Common myeloid progenitor, CD34-positive (primary cell): ENCODE results near the gene EPHB4.

Source experiments
- CTCF ChIA-PET: fragments of 350-600 bp; sonication (Branson Sonifier 250); formaldehyde crosslinking; loops from one replicate; lab custom pipeline; 2021; ENCODE audit warnings: antibody characterized with exemption; lab: Charles Lee
- POLR2A ChIA-PET: fragments of 350-600 bp; sonication (Branson Sonifier 250); formaldehyde crosslinking; loops from one replicate; lab custom pipeline; 2021; ENCODE audit warnings: antibody characterized with exemption; lab: Charles Lee
- DNase-seq, 3 donors: peaks; one replicate each; pipeline versions ENCODE4 v3.0.0 to v3.0.0-alpha.2; 2013
- H3K27ac ChIP-seq, 2 experiments: 1 replicate in 1 of 2; 2 replicates in 1 of 2; pipeline ENCODE4 v1.7.0; 2013; ENCODE audit warnings: inconsistent platforms in 2 of 2, low read length in 2 of 2, mild to moderate bottlenecking in 2 of 2, low read depth in 1 of 2, moderate library complexity in 1 of 2; ENCODE audit not compliant: severe bottlenecking in 2 of 2, insufficient read depth in 1 of 2, poor library complexity in 1 of 2
- H3K27me3 ChIP-seq, 5 experiments: replicated peaks in 2 of 5; 1 replicate in 3 of 5; 2 replicates in 2 of 5; pipeline versions ENCODE4 v1.6.1 to v1.7.0; 2013; ENCODE audit warnings: low read length in 4 of 5, mild to moderate bottlenecking in 2 of 5, moderate library complexity in 2 of 5, inconsistent platforms in 1 of 5; ENCODE audit not compliant: insufficient read depth in 5 of 5, control insufficient read depth in 4 of 5
- H3K36me3 ChIP-seq, 4 experiments: 1 replicate in 2 of 4; 2 replicates in 2 of 4; pipeline versions ENCODE4 v1.6.1 to v1.7.0; 2013; ENCODE audit warnings: low read length in 3 of 4, control low read depth in 1 of 4, mild to moderate bottlenecking in 1 of 4; ENCODE audit not compliant: control insufficient read depth in 4 of 4, insufficient read depth in 4 of 4
- H3K4me1 ChIP-seq, 4 experiments: 1 replicate in 3 of 4; 2 replicates in 1 of 4; pipeline versions ENCODE4 v1.6.1 to v1.7.1; 2013; ENCODE audit warnings: low read length in 3 of 4, mild to moderate bottlenecking in 3 of 4, control low read depth in 1 of 4, inconsistent platforms in 1 of 4, moderate library complexity in 1 of 4; ENCODE audit not compliant: control insufficient read depth in 4 of 4, insufficient read depth in 4 of 4; ENCODE audit errors: control extremely low read depth in 1 of 4
- H3K4me3 ChIP-seq, 7 experiments: 1 replicate in 4 of 7; 2 replicates in 3 of 7; pipeline versions ENCODE4 v1.5.1 to v1.7.0; 2013; ENCODE audit warnings: mild to moderate bottlenecking in 7 of 7, low read length in 6 of 7, moderate library complexity in 6 of 7, inconsistent platforms in 2 of 7, low read depth in 2 of 7, control low read depth in 1 of 7; ENCODE audit not compliant: insufficient read depth in 4 of 7, control insufficient read depth in 1 of 7; ENCODE audit errors: extremely low read depth in 1 of 7
- H3K9me3 ChIP-seq, 5 experiments: 1 replicate in 4 of 5; 2 replicates in 1 of 5; pipeline versions ENCODE4 v1.6.1 to v1.7.1; 2013; ENCODE audit warnings: low read length in 4 of 5, mild to moderate bottlenecking in 2 of 5, inconsistent platforms in 1 of 5, low read depth in 1 of 5, moderate library complexity in 1 of 5; ENCODE audit not compliant: control insufficient read depth in 4 of 5, insufficient read depth in 2 of 5; ENCODE audit errors: control extremely low read depth in 1 of 5
- WGBS: methylation state at CpG from one replicate; pipeline ENCODE4 v1.1.5; 2013; ENCODE audit not compliant: insufficient coverage; 5-methylcytosine and 5-hydroxymethylcytosine counted together

The EPHB4 gene

GRCh38 chr7:100826514-100827329 is 601 bp downstream of the EPHB4 start:
- 1% methylated on average over 35 of the region's 71 CpGs for WGBS
- no peaks in the 10 kb centered on the region for H3K9me3 ChIP-seq

GRCh38 chr7:100825751-100826513 is 1.4 kb downstream of the EPHB4 start:
- Histone ChIP-seq H3K36me3 (peaks cover 0 to 7% (median 2%) of the 10 kb centered on the region in 4 experiments), H3K27me3 (peaks cover 0 to 11% (median 0%) of the 10 kb centered on the region in 5 experiments), H3K4me3 (peak overlapping the region in 4 of 7 experiments; percentile 65 to 81 (median 70)), H3K27ac (peak overlapping the region in 1 of 2 experiments; percentile 25), H3K4me1 (peaks cover 0 to 36% (median 34%) of the 10 kb centered on the region in 4 experiments), H3K9me3 (no peaks in the 10 kb centered on the region)
- POLR2A ChIA-PET, result no interaction called here
- peak; percentile 56 to 65 (median 65) for DNase-seq
- CTCF ChIA-PET, result interaction anchor here (0.6 to 13.2 kb wide), 8 partner anchors 14 to 515 kb away, joined by 3 to 108 read pairs (median 3); partner anchors contain the start of gene POP7
- 26% methylated on average over 8 of the region's 17 CpGs for WGBS

More at GRCh38 chr7:100826514-100827329, 601 bp downstream of the EPHB4 start:
- CTCF ChIA-PET, result interaction anchor here (1.0 to 13.2 kb wide), 9 partner anchors 15 to 365 kb away, joined by 3 to 108 read pairs (median 3); partner anchors contain the start of genes POP7 and SLC12A9
- H3K36me3 ChIP-seq, result peaks cover 0 to 7% (median 2%) of the 10 kb centered on the region in 4 experiments
- peaks cover 0 to 36% (median 34%) of the 10 kb centered on the region in 4 experiments for H3K4me1 ChIP-seq
- peak overlapping the region in 1 of 2 experiments; percentile 25 for H3K27ac ChIP-seq
- DNase-seq, result peak in 1 of 3 donors; percentile 53
- peak overlapping the region; percentile 50 to 81 (median 65) for H3K4me3 ChIP-seq
- POLR2A ChIA-PET, result no interaction called here
- H3K27me3 ChIP-seq, result peaks cover 0 to 11% (median 0%) of the 10 kb centered on the region in 5 experiments

- Histone ChIP-seq H3K27ac (no peak overlapping the region), H3K4me3 (no peak overlapping the region), H3K36me3 (peaks cover 0 to 7% (median 2%) of the 10 kb centered on the region in 4 experiments), H3K4me1 (peaks cover 0 to 36% (median 34%) of the 10 kb centered on the region in 4 experiments), H3K9me3 (no peaks in the 10 kb centered on the region), H3K27me3 (peaks cover 0 to 11% (median 0%) of the 10 kb centered on the region in 5 experiments)
- WGBS, result 93% methylated on average over 13 of the region's 16 CpGs
- DNase-seq, result no peak
- CTCF ChIA-PET, result interaction anchor here (0.6 to 13.2 kb wide), 8 partner anchors 14 to 515 kb away, joined by 3 to 108 read pairs (median 3); partner anchors contain the start of gene POP7
- POLR2A ChIA-PET, result no interaction called here
These were observed 2.1 kb downstream of the EPHB4 start for GRCh38 chr7:100825215-100825671.

GRCh38 chr7:100824499-100825214 is 2.7 kb downstream of the EPHB4 start:
- ChIA-PET CTCF (interaction anchor here (1.4 to 13.2 kb wide), 3 partner anchors 21 to 119 kb away, joined by 4 to 108 read pairs (median 6); partner anchors contain the start of gene POP7), POLR2A (no interaction called here)
- Histone ChIP-seq H3K27ac (no peak overlapping the region), H3K9me3 (no peaks in the 10 kb centered on the region), H3K36me3 (peaks cover 0 to 12% (median 3%) of the 10 kb centered on the region in 4 experiments), H3K4me3 (no peak overlapping the region), H3K27me3 (peaks cover 0 to 11% (median 0%) of the 10 kb centered on the region in 5 experiments), H3K4me1 (peaks cover 0 to 36% (median 34%) of the 10 kb centered on the region in 4 experiments)
- 89% methylated on average over 4 of the region's 18 CpGs for WGBS
- DNase-seq, result no peak

GRCh38 chr7:100823534-100823933 is 3.8 kb downstream of the EPHB4 start:
- WGBS, result 97% methylated on average over 28 of the region's 31 CpGs

GRCh38 chr7:100823140-100823525 is 4.2 kb downstream of the EPHB4 start:
- ChIA-PET CTCF (interaction anchor here (0.6 to 13.2 kb wide), 2 partner anchors 19 to 29 kb away, joined by 3 to 108 read pairs; no protein-coding TSS in a partner anchor), POLR2A (interaction anchor here (0.6 kb wide), 1 partner anchor 11 kb away, joined by 5 read pairs; no protein-coding TSS in a partner anchor)
- peaks cover 0 to 15% (median 5%) of the 10 kb centered on the region in 4 experiments for H3K36me3 ChIP-seq
- no peak for DNase-seq
- no peak overlapping the region for H3K27ac ChIP-seq
- peaks cover 0 to 11% (median 0%) of the 10 kb centered on the region in 5 experiments for H3K27me3 ChIP-seq
- WGBS, result 94% methylated on average over 4 of the region's 7 CpGs
- H3K9me3 ChIP-seq, result no peaks in the 10 kb centered on the region
- H3K4me1 ChIP-seq, result peaks cover 0 to 25% (median 21%) of the 10 kb centered on the region in 4 experiments
- no peak overlapping the region for H3K4me3 ChIP-seq

More at GRCh38 chr7:100823534-100823933, 3.8 kb downstream of the EPHB4 start:
- CTCF ChIA-PET, result interaction anchor here (0.6 to 13.2 kb wide), 2 partner anchors 20 to 28 kb away, joined by 3 to 108 read pairs; no protein-coding TSS in a partner anchor
- Histone ChIP-seq H3K36me3 (peaks cover 0 to 15% (median 5%) of the 10 kb centered on the region in 4 experiments), H3K27ac (no peak overlapping the region), H3K4me1 (peaks cover 0 to 29% (median 25%) of the 10 kb centered on the region in 4 experiments), H3K27me3 (peaks cover 0 to 11% (median 0%) of the 10 kb centered on the region in 5 experiments), H3K4me3 (no peak overlapping the region), H3K9me3 (no peaks in the 10 kb centered on the region)
- DNase-seq, result no peak
- POLR2A ChIA-PET, result interaction anchor here (0.6 kb wide), 1 partner anchor 12 kb away, joined by 5 read pairs; no protein-coding TSS in a partner anchor
